NCI-H2196 treated with DMSO at 0.1 percent for 48 hours (cell line): Measurements from ENCODE around the gene ABCC11.

Source experiments
- DNase-seq: peaks from one replicate; lab custom pipeline; 2025; ENCODE audit not compliant: unreplicated experiment; lab: John Stamatoyannopoulos, UW

ABCC11 gene

DNA sequence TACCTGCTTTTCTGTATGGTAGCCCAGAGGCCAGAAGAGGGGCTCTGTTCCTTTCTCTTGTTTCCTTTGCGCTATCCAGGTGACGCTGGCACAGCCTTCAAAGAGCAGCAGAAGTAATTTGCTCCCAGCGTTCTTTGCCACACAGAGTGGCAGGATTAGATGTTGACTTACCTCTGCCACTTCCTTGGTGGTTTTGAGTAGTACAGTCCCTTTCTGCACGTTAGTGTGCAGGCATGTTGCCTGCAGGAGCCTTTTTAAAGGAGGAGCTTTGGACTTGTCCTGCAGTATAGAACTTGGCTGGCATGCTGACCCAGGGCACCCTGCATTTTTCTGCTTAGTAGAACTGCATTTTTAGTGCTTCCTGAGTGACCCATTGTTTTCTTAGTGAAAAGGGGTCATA, at the start of gene ABCC11:
ABCC11 (minus strand) TSS at position 229 of the 400 bp plus-strand sequence. CDS start 15,618 bp downstream, outside the sequence.
- no peak for DNase-seq

DNA sequence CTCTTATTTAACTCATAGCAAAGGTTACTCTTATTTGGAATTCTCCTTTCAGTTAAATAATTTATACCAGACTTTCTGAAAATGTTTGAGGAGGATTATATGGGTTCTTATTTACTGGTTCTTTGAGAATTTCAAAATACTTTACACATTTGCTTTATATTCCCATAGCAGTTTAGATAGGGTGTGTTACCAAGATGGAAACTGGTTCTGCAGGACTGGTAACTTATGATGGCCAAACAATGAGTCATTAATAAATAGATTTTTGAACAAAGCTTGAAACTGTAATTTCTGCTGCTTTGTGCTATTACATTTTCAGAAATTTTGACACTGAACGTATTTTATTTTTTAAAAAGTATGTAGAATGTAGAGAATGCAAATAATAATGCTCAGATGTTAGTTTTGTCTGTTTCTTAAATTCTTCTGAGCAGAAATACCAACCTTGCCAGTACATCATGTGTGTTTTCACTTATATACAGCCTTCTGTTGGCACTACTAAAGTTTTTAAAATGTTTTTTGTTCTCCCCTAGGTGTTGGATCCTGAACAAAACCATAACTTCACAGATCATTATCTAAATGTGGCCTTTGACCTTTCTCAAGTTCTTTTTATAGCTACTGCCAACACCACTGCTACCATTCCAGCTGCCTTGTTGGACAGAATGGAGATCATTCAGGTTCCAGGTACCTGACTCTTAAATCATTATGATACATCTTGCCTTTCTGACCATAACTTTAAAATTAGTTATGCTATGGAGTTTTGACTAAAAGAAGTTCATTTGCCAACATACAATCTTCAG, 48.3 kb upstream of the ABCC11 start:
- no peak for DNase-seq

DNA sequence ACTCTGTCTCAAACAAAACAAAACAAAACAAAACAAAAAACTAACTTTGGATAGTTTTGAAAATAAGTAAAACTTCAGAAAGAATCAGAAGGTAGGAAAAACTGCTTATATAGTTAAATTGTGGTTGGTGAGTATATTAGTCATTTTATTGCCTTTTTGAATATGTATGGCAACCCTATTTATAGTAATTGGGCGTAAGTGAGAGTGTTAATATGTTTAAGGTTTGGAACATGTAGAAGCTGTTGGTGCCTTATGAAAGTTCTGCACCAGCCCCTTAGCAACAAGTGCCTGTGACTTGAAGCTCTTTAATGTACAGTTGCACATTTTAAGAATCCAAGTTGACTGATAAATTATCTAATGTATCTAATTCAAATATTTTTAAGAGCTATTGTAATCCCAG, 47.4 kb upstream of the ABCC11 start:
- DNase-seq, result no peak

DNA sequence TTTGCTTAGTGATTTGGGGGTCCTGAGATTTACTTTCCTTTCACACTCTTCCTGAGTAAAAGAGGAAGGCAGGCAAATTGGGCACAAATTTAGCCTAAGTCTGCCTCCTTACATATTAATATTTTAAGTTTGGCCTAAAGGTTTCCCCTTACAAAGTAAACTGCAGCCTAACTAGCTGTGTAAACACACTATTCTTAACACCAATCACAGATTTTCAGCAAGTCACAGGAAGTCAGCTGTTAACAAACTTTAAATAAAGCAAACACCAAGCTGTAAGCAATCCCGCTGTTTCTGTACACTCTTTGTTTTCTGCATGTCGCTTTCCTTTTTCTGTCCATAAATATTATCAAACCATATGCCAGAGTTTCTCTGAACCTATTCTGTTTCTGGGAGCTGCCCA, 45.1 kb upstream of the ABCC11 start:
- no peak for DNase-seq

DNA sequence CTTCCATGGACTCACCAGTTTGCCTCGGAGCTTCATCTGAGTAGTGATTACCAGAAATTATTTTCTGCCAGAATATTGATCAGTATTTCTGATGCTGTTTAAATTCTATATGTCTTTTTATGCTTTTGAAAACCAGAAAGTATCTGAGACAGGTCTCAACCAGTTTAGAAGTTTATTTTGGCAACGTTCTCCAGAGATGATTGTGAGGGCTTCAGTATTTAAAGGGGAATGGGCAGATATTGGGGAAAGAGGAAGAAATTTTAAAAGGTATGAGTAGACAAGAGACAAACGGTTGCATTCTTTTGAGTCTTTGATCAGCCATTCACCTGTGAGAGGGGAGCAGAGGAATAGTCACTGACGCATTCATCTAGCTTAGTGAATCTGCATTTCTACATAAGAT, 44.4 kb upstream of the ABCC11 start:
- no peak for DNase-seq

DNA sequence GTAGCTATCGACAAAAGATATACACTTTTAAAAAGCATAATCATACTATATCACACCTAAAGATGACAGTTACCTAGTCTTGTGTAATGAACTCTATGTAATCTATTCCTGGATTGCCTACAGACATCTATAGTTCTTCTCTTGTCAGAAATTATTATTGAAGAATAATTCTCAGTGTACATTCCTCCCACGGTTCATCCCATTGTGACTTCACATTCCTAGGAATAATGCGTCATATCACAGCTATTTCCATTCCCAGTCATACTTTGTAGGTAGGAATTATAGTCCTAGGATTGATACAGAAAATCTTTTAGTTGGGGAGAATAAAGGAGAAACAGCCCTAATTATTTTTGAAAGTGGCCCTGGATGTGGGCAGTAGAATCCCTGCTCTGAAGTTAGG, 44.0 kb upstream of the ABCC11 start:
- no peak for DNase-seq

DNA sequence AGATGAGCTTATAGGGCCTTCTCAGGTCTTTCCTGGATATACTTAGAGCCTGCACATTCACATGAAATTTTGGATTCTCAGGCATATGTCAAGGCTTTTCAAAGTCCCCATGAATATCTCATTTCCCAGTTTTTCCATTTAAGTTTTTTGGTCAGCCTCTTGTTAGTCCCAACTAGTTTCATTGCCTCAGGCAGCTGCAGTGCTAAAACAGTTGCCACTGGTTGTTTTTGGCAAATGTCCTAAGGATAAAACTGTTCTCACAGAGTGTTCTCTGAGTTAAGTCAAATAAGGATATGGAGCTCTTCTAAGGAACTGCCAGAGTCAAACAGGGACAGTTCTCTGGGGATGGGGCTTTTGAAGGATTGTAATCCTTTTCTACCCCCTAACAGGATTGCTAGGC, 39.9 kb upstream of the ABCC11 start:
- DNase-seq, result no peak

DNA sequence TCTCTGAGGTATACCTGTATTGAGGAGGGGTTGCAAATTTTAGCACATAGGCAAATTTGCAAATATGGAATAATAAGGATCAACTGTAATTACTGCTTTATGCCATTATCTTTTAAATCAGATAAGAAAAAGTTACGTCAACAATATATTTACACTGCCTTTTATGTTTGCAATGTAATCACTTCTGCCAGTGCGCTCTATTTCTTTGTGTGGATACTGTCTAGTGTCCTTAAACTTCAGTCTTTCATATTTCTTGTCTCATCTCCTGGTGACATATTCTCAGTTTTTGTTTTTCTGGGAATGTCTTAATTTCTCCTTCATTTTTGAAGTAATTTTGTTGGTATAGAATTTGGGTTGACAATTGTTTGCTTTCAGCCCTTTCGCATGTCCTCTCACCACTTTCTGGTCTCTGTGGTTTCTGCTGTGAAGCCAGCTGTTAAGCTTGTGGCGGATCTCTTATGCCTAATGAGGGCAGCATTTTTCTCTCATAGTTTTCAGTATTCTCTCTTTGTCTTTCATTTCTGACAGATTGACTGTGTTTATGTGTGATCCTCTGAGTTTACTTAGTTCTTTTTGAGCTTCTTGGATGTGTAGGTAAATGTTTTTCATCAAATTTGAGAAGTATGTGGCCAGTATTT, 37.6 kb upstream of the ABCC11 start:
- DNase-seq, result no peak

DNA sequence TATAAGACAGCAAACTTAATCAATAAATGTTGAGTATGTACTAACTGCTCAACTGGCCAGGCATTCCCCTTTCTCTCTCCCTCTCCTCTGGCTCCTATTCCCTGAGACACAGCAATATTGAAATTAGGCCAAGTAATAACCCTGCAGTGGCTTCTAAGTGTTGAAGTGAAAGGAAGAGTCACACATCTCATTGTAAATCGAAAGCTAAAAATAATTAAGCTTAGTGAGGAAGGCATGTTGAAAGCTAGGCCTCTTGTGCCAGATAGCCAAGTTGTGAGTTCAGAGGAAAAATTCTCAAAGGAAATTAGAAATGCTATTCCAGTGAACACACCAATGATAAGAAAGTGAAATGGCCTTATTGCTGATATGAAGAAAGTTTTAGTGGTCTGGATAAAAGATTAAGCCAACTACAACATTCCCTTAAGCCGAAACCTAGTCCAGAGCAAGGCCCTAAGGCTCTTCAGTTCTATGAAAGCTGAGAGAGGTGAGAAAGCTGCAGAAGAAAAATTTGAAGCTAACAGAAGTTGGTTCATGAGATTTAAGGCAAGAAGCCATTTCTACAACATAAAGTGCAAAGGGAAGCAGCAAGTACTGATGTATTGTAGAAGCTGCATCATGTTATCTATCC, 35.4 kb upstream of the ABCC11 start:
- no peak for DNase-seq

DNA sequence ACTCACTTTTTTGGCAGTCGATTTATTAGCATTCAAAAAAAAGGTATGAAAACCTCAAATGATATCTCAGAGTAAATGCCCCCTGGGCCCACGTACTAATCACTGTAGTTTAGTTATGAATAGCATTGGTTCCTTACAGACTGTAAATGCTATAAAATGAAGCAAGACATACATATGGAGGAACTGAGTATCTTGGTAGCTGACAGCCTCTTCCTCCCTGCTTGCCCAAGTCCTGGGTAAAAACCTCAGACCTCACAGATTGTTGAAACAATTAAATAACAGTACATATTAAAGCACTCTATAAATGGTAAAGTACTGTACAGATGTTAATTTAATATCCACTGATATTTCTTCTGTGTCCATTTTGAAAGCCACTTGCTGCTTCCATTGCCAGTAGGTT, 33.2 kb upstream of the ABCC11 start:
- DNase-seq, result no peak

DNA sequence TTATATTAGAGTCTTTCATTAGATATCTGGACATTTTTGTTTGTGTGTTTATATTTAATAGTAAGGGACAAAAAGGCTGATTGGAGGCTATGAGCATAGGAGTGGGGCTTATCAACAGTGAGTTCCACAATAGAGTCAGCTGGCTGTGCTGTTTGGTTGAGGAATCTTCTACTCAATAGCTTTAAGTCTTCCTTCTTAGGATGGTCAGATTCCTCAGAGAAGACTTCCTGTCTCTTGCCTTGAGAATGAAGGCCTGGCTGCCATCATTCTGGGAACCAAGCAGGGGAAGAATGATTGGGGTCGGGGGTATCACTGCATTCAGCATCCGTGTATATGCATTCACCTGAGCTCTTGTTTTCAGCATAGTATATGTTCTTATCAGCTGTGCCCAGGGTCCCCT, 31.9 kb upstream of the ABCC11 start:
- DNase-seq, result no peak

DNA sequence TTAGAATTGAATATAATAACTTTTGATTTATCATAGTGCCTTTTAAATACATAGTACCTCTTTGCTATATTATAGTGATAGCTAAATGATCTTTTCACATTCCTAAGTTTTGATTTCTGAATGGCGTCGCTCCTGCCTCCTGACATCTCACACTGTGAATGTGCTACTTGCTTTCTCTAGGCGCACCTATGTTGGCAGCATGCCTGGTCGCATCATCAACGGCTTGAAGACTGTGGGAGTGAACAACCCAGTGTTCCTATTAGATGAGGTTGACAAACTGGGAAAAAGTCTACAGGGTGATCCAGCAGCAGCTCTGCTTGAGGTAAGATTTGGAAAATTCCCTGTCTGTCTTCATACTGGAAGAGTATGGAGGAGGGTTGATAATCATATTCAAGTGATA, 29.8 kb upstream of the ABCC11 start:
- no peak for DNase-seq

DNA sequence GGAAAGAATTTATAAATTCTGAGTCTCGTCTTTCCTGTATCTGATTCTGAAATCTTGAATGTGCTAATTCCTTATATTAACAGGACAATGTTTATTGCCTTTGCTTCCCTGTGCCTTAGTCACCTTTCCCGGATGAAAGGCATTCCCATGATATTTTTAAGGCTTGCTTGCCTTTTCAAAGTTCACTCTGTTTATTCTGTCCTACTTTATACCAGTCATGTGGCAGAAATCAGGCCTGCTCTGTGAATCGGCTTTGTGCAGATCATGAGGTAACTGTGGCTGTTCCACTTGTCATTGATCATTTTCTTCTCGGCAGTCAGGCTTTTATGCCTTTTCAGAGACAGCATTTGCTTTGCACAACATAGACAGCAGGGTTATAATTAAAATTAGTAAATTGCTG, 28.8 kb upstream of the ABCC11 start:
- no peak for DNase-seq

DNA sequence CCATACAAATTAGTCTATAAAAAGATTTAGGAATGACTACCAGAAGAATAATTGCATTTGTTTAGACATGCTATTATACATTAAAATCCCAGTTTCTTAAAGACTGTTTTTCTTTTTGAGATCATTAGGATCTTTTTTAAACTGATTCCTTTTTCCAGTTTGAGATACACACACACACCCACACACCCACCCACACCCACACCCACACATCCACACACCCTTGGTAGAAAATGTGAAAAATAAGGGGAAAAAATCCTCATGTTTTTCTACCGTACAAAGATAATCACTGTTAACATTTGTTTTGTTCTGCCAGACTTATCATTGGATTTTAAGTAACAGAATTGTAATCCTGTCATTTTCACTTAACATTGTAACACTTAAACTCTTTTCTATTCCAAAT, 27.1 kb upstream of the ABCC11 start:
- no peak for DNase-seq

DNA sequence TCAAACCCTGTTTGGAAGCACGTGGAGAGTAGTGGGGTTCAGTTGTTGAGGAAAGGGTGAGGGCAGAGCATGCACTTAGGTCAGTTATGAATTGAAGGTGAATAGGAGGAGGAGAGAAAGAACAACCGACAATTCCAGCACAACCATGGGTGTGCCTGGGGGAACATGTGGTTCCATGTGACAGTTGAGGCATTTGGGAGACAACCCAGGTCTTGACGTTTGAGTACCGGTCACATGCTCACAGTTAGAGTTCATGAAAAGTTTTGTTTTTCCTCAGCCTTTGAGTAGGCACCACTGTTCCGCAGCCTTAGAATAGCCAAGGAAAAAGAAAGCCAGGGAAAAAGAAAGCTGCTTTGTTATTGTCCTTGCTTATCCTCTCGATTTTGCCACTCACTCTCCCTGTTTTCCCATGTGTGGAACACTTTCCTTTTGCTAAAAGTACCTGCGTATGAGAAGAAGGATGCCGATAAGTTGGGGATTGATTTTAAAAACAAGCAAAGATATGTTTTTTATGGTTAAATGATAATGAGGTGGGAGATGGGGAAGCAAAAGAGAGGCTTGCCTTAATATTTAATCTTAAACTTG, 25.6 kb upstream of the ABCC11 start:
- no peak for DNase-seq

DNA sequence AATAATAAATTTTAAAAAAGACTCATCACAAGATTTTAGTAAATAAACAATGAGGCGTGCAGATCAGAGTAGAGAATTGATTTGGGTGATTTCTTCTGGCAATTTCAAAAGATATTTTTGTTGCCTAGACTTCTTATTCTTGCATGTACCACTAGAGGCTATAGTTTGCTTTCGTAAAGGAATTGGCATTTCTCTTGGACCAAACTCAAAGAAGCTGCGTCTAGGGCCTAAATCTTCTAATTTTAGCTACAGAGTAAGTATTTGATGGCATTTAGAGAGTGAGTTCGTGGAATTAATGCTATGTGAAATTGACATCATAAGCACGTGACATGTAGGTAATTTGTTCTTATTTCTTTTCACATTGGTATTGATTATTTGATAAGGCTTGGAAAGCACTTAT, 24.4 kb upstream of the ABCC11 start:
- DNase-seq, result no peak

DNA sequence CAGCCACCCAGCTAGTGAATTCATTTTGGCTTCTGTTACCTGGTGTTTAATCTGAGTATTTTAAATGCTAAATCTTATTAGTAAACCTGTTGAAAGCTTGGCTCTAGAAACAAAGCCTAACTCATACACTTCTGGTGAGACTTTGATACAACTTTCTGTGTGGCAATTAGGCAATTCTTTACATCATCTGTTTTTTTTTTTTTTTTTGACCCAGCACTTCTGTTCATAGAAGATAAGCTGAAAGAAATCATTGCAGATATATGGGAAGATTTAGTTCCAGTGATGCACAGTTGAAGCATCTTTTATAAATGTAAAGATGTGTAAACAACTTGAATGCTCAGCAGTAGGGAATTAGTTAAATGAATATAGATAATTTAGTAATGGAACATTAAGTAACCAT, 21.7 kb upstream of the ABCC11 start:
- DNase-seq, result no peak

DNA sequence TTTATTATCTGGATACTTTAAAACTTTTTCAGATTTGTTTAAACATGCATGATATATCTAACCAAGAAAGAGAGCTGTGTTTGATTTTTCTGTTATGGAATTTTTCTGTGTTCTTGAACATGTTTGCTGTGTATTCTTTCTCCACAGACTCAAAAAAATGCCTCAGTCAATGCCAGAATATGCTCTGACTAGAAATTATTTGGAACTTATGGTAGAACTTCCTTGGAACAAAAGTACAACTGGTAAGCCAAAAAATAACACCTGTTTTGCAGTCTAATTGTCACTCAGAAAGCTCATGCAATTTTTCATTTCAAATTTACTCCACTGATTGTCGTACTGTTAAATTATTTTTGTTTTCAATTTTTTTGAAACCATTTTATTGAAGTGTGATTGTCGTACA, 15.3 kb upstream of the ABCC11 start:
- no peak for DNase-seq

DNA sequence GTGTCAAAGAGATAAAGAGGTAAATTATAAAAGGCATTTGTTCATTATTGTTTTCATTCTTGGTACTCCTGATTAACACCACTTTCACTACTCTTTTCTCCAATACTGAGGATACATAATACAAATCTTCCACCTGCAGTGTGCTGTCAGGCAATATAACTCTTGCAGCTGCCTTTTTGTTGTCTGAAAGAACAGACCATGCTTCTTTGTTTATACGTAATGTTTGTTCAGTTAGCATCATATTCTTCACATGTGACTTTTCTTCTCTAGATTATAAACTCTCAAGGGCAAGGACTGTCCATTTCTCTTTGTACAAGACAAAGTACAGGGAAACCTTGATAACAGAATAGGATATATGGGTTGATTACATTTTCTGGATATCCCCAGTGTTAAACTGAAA, 14.2 kb upstream of the ABCC11 start:
- no peak for DNase-seq

DNA sequence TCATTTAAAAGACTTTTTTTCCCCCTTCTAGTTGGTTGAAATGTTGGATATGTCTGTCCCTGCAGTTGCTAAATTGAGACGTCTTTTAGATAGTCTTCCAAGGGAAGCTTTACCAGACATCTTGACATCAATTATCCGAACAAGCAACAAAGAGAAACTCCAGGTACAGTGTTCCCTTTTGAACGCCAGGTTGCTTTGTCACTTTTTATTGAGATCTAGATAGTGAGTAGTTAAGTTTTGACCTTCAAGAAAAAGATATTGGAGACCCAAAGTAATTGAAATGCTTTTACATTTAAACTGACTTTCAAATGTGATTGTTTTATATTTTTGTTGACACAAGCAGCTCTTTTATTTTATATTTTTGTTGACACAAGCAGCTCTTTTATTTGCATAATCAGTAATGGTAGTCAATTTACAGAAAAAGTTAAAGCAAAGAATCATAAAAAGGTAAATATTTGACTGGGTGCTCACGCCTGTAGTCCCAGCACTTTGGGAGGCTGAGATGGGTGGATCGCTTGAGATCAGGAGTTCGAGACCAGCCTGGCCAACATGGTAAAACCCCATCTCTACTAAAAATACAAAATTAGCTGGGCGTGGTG, 9.3 kb upstream of the ABCC11 start:
- DNase-seq, result no peak

DNA sequence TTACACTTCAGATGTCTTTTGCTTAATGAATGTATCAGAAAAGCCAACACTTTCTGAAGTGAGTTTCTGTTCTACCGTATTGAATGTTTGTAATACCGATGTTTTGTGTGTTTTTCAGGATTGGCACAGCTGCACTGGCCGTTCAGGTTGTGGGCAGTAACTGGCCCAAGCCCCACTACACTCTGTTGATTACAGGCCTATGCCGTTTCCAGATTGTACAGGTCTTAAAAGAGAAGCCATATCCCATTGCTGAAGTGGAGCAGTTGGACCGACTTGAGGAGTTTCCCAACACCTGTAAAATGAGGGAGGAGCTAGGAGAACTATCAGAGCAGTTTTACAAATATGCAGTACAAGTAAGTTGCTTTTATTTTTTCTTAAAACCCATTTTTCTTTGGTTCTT, 4.7 kb upstream of the ABCC11 start:
- no peak for DNase-seq
